Fibroblast of the conjunctiva (primary cell): ENCODE measurements around the gene PARVB.
A peak's percentile ranks its signal among the peaks of the same experiment; 100 is the strongest.

Source experiments
- DNase-seq: peaks from one replicate; pipeline ENCODE4 v3.0.0-alpha.2; 2010; ENCODE audit warnings: low read depth

Gene PARVB

DNA sequence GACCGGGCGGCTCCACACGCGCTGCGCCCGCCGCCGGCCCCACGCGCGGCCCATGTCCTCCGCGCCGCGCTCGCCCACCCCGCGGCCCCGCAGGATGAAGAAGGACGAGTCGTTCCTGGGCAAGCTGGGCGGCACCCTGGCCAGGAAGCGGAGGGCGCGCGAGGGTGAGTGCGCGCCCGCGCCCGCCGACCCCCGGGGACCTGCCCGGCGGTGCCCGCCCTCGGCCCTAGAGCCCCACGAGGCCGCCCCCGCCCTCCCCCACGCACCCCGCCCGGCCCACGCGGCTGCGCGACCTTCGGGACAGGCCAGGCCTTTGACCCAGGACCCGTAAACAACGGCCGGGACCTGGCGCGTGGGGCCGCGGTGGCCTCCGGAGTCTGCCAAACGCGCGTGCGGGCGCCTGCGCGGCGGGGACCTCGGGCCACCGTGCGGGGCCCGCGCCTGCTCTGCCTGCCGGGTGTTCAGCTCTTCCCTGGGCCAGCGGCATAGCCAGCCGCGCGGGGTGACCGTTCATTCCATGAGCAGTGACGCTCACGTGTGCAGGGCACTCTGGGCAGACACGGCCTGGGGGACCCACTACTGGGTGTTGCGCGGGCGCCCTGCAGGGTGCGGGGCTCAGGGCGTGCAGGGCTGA, at the start of gene PARVB:
Gene PARVB, plus strand, starts transcription at position 15 of the 634 bp plus-strand sequence. Its CDS starts 38 bp downstream, at position 53.
- no peak for DNase-seq

GRCh38 chr22:43975041-43975440, 49.1 kb upstream of the PARVB start:
- no peak for DNase-seq

DNA sequence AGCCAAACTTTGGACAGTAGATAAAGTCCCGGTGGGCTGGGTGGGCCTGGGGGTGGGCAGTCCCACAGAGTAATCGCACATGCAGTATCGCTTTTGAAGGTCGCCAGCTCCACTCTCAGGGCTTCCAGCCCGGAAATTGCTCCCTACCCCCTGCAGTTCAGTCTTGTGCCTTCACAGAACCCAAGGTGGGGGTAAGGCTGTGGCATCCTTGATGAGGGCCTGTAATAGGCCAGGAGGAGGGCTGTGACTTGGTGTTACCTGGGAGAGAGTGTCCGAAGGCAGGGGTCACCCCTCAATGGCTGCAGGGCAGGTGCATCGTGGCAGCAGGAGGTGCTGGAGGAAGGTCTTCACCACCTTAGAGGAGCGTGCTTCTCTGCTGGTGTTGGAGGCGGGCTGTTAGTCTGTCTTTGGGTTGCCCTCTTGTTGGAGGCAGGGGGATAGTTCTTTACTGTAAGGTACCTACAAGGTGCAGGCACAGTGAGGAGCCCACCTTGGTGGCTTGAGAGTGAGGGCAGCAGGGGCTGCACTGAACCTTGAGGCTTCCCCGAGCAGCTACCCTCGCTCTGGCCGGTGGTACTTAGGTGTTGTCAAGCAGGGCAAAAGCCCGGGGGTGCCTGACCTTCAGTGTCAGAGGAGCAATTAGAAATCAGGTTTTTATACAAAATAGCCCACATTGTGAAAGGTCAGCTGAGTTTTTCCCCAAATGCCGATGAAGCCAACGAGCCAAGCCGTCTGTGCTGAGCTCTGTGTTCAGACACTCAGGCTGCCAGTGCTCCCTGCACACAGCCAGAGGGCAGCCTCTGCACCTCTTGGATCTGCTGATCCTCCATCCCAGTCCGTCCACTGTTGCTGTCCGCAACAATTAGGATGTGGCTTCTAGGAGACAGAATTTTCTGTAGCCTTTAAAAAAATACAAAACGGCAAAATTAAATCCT, 47.0 kb upstream of the PARVB start:
- no peak for DNase-seq

DNA sequence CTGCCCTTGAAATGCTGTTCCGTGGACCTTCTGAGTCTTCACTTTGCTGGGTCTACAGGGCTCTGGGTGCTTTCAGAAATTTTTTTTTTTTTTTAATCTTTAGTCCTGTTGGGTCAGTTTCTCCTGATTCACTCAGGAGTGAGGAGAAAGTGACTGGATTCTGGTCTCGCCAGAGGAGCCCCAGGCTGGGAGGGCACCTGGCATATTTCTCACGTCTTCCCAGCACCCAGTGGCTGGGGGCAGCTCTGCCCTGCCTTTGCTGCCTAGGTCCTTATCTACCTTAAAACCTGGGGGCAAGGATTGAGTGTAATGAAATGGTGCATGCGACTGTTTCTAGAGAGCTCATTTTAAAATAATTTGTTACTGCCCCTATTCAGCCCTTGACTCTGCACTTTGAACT, 45.5 kb upstream of the PARVB start:
- DNase-seq, result no peak

DNA sequence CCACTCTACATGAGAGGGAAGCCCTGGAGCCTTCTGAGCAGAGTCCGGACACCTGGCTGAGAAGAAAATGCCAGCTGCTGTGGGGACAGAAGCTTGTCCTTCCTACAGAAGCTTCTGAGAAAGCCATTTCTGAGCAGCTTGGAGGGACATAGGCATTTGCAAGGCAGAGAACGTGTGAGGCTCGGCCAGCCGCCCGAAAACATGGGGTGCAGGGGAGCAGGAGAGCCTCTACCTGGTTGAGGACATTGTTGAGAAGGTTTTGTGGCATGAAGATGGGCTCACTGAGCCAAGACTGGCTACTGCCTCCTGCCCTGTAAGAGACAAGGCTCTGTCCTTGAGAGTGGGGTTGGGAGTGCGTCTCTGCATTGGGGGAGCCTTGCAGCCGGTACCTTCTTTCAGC, 43.5 kb upstream of the PARVB start:
- no peak for DNase-seq

DNA sequence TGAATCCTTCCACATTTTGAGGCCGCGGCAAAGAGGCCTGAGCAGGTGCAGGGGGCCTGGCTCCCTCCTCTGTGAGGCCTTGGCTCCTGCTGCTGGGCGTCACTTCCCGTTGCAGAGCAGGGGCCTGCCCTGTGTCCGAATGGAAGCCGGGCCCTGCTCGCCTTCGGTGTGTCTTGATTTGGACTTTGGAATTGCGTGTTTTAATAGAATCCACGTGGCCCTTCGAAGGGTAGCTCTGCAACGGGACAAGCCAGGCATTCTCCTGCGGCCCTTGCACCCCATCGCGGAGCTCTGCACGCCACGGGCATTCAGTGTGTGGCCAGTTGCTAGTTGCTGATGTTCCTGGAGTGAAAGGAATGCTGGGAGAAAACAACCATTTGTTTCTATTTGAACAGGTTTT, 43.1 kb upstream of the PARVB start:
- DNase-seq, result no peak

- no peak for DNase-seq
Observed at GRCh38 chr22:43983808-43984207, 40.3 kb upstream of the PARVB start.

- DNase-seq, result no peak
Observed at GRCh38 chr22:43985532-43985931, 38.6 kb upstream of the PARVB start.

DNA sequence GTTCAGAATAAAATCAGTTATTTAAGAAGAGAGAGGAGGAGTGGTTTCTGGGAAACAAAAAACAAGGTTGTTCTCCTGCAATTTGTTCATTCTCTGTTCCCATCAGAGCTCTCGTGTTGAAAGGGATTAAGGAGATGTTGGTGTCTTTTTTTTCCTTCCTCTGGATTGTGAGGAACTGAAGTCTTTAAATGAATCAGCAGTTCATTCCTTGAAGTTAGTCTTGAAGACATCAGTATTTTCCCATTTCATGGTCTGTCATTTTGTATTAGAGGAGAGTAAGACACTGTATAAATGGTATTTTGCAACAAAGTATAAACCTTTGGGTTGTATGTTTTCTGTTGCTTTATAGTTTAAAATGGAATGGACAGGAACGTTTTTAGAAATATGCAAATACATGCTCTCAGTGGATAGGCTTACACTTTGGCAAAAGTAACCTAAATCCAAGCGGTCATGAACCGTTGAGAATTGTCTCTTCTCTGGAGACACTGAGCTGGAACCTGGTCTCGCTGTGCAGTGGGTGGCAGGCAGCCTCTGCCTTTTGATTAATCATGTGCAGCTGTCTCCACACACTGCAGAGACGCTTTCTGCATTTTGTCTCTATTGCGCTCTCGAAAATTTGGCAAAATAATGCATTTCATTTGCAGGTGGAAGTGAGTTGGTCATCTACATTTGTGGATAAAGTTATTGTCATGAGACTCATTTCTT, 35.8 kb upstream of the PARVB start:
- no peak for DNase-seq

DNA sequence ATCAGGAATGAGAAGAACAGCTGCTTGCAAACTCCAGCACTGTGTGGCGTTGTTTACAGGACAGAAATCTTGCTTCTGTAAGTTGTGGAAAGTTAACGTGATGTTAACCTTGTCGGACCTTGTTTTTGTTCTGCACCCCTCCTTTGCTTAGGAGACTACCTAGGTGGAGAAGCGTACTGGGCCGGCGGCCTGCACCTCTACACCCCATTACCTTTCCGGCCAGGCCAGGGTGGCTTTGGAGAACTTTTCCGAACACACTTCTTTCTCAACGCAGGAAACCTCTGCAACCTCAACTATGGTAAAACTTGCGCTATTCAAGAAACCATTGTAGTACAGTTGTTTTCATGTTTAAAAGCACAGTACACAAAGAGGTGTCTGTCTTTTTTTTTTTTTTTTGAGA, 35.1 kb upstream of the PARVB start:
- no peak for DNase-seq

DNA sequence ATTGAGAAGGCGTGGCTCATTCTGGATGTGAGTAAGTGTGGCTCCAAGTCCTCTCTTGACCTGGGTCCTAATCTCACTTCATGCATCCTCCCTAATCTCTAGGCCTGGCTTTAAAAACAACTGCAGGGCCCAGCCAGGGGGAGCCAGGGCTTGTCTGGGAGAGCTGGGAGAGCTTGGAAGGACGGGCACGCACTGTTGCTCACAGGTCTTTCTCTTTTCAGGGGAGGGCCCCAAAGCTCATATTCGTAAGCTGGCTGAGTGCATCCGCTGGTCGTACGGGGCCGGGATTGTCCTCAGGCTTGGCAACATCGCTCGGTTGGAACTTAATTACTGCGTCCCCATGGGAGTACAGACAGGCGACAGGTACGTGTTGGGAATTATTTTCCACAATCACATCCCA, 34.1 kb upstream of the PARVB start:
- DNase-seq, result no peak

GRCh38 chr22:43991316-43992020, 32.6 kb upstream of the PARVB start:
- no peak for DNase-seq

- DNase-seq, result no peak
Observed at GRCh38 chr22:43992331-43992821, 31.7 kb upstream of the PARVB start.

GRCh38 chr22:43993072-43993760, 30.9 kb upstream of the PARVB start:
- DNase-seq, result peak; percentile 49

- no peak for DNase-seq
Observed at GRCh38 chr22:43994006-43994405, 30.1 kb upstream of the PARVB start.

DNA sequence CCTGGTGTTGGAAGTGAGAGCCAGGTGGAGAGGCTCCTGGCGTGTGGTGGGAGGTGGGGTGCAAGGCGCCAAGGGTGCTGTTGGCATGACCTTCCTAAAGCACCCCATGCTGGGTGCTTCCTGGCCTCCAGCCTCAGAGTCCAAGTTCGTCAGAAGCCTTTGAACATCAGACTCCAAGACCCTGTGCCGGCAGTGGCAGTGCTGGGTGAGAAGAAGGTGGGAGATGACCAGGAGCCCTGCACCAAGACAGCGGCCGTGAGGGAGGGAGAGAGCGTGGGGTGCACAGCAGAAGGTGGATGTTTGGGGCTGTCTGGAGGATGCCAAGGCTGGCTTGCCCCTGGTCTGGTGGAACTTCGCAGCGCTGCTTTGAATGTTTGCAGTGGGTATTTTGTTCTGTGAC, 29.7 kb upstream of the PARVB start:
- no peak for DNase-seq

- DNase-seq, result no peak
Observed at GRCh38 chr22:43995057-43995685, 28.9 kb upstream of the PARVB start.

- no peak for DNase-seq
Observed at GRCh38 chr22:43995798-43996169, 28.3 kb upstream of the PARVB start.

DNA sequence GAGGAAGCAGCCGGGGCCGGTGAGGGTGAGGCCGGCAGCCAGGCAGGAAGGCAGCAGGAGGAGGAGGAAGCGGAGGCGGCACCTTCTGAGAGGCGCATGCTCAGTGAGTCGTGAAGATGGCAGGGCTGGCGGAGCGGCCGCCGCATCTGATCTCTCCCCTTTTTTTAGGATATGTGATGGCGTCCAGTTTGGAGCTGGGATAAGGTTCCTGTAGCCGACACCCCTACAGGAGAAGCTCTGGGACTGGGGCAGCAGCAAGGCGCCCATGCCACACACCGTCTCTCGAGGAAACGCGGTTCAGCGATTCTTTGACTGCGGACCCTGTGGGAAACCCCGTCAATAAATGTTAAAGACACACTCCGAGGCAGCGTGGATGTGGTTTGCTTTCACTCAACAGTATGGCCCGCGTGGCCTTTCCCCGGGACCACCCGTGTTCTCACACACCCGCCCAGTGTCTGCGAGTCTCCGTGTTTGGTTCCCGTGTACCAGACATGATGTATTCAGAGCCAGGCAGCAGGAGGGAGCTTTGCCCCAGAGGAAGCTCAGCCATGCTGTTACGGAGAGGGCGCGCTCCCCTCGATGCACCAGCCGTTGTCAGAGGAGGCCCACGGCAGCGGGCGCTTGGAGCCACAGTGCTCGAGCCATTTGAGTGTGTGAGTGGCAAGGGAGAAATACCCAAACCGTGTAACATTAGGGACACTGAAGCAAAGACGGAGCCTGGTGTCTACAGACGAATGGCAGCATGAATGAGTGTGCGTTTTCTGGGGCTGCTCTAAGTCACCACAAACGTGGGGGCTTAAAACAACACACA, 27.7 kb upstream of the PARVB start:
- DNase-seq, result no peak

GRCh38 chr22:43996981-43997265, 27.2 kb upstream of the PARVB start:
- DNase-seq, result no peak
